Measurements from ENCODE around the gene SIM1.

SIM1 gene

DNA sequence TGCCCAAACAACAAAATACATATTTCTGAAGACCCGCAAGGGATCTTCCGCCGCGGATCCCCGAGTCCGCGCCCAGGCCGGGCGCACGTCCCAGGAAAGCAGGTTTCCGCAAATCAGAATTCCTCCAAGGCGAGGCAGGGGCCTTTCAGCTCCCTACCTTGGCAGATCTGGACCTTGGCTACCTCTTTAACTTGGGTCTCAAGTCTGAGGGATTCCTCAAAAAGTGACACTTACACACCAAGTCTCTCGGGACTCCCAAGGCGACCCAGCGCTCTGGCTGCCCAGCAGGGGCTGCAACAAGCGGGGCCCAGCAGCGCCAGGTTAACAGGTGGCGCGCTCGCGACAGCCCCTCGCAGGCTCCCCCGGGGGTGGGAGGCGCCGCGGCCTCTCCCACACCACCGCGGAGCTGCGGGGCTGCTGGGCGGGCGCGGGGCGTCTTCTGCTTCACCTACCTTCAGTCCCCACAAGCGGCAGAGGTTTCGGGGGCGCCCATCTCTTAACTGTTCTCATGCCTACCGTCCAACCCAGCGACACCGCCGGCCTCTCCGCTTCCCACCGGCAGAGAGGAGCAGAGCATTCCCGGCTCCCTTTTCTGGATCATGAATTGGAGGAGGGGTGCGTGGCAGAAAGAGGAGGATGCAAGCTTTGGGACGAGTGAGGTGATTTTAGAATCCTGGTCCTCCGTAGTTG, 414 bp downstream of the SIM1 start:
- H3K4me1 Mint-ChIP-seq (ENCODE audit: low read depth) = peaks cover 29% of the 10 kb centered on the region
- peaks cover 18% of the 10 kb centered on the region for H3K9me3 Mint-ChIP-seq
- peaks cover 11% of the 10 kb centered on the region for H3K36me3 Mint-ChIP-seq (ENCODE audit: low read depth)
- peaks cover 89% of the 10 kb centered on the region for H3K27me3 Mint-ChIP-seq
- H3K27ac Mint-ChIP-seq = no peak overlapping the region
- no peak overlapping the region for H3K4me3 Mint-ChIP-seq

GRCh38 chr6:100463630-100464161, 1.0 kb downstream of the SIM1 start:
- Mint-ChIP-seq H3K4me3 (no peak overlapping the region), H3K27me3 (peaks cover 90% of the 10 kb centered on the region), H3K9me3 (peaks cover 18% of the 10 kb centered on the region), H3K36me3 (ENCODE audit: low read depth) (peaks cover 11% of the 10 kb centered on the region), H3K4me1 (ENCODE audit: low read depth) (peaks cover 29% of the 10 kb centered on the region), H3K27ac (no peak overlapping the region)

DNA sequence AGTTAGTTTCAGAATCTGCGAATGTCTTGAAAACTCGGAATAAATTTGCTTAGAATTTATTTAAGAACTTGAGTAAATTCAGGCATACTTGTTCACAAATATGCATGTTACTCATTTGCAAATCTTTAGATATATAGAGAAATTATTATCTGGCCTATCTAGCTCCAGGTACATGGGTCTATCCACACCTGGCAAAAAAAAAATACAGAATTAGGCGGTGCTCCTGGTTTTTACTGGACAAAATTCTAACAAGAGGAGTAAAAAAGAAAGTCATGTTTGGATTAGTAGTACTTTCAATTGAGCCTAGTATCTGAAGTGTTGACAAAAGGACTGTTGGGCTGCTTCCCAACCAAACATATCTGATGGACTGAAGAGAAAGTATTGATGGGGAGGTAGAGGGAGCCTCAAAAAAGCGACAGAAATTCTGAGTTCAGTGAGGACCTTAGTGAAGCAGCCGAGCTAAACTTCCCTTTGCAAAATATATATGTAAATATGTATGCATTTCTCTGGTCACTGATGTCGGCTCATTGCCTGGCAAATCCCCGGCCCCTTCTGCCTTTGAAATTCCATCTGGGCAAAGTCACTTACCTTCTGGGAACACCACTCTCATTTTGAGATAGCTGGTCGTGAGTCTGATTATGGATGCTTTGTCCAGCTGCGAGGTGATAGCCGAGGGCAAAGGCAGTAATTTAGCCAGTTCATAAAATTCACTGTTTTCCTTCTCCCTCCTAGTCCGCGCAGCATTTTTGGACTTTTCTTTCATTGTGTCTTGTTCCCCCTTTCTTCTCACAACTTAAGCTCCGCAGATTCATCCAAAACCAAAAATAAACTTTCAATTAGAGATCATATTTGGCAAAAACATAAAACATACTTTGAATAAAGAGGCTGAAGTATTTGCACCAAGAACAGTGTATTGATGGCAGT, 1.8 kb downstream of the SIM1 start:
- Mint-ChIP-seq H3K9me3 (peaks cover 16% of the 10 kb centered on the region), H3K27me3 (peaks cover 90% of the 10 kb centered on the region), H3K4me3 (peak overlapping the region; percentile 40), H3K27ac (no peak overlapping the region), H3K36me3 (ENCODE audit: low read depth) (peaks cover 10% of the 10 kb centered on the region), H3K4me1 (ENCODE audit: low read depth) (peaks cover 28% of the 10 kb centered on the region)

DNA sequence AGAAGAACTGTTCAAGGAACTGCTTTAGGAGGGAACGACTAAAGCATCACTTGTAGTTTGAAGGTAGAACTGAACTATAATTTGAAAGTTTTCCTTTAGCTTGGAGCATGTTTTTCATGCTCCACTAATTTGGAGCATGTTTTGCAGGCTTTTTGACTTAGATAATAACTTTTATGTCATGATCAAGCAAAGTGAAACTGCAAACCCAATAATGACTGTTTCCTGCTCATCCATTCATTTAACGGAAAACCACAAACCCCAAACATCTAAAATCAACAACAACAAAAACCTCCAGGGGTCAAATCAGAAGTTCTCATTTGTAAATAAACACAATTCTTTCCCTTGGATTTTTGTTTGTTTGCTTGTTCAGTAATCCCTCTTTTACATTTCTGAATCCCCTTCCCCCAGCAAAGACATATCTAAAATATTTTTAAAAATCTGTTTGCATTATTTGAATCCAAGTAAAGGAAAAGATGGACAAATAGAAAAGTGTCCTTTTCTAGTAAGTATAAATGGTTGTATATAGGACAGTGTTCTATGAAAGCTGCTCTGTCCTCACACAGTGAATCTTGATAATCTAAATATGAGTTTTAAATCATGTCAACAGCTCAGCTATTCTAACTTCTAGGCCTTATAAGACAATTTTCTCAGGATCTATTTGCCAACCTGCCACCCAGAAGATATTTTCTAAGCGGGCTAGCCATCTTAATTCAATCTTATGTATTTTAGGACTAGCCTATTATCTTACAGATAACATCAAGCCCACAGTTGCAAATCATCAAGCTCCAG, 2.6 kb downstream of the SIM1 start:
- H3K9me3 Mint-ChIP-seq = peaks cover 14% of the 10 kb centered on the region
- H3K27ac Mint-ChIP-seq = no peak overlapping the region
- peaks cover 25% of the 10 kb centered on the region for H3K4me1 Mint-ChIP-seq (ENCODE audit: low read depth)
- H3K36me3 Mint-ChIP-seq (ENCODE audit: low read depth) = peaks cover 7% of the 10 kb centered on the region
- H3K27me3 Mint-ChIP-seq = peaks cover 90% of the 10 kb centered on the region
- no peak overlapping the region for H3K4me3 Mint-ChIP-seq

DNA sequence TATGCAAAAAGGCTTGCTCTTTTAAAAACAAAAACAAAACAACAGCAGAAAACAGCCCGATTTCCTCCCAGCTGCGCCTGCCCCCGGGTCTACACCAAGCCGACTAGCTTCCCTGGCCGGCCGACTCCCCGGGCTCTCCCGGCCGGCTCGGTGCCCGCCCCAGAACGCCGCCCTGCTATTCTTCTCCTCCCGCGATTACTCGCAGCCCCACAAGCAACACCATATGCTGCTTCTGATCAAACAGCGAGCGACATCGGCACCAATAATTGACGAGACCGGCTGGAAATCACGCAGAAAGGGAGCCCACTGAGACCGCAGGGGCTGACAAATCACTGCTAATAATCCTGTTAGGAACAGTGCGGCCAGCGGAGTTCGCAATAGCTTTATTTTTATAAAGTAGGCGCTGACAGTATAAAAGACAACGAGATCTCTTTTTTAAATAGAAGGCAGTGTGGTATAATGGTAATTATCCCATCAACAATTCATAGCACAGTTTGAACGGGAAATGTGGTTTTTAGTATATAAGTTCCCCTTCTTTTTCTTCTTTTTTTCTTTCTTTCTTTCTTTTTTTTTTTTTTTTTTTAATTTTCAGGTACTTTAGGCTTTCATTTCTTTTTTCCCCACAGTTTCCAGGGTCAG, 3.3 kb downstream of the SIM1 start:
- Mint-ChIP-seq H3K4me1 (ENCODE audit: low read depth) (peaks cover 18% of the 10 kb centered on the region), H3K27ac (no peak overlapping the region), H3K9me3 (peaks cover 12% of the 10 kb centered on the region), H3K27me3 (peaks cover 90% of the 10 kb centered on the region), H3K4me3 (no peak overlapping the region), H3K36me3 (ENCODE audit: low read depth) (peaks cover 9% of the 10 kb centered on the region)

- H3K4me3 Mint-ChIP-seq = no peak overlapping the region
Measured at GRCh38 chr6:100460650-100461204, 4.0 kb downstream of the SIM1 start.

DNA sequence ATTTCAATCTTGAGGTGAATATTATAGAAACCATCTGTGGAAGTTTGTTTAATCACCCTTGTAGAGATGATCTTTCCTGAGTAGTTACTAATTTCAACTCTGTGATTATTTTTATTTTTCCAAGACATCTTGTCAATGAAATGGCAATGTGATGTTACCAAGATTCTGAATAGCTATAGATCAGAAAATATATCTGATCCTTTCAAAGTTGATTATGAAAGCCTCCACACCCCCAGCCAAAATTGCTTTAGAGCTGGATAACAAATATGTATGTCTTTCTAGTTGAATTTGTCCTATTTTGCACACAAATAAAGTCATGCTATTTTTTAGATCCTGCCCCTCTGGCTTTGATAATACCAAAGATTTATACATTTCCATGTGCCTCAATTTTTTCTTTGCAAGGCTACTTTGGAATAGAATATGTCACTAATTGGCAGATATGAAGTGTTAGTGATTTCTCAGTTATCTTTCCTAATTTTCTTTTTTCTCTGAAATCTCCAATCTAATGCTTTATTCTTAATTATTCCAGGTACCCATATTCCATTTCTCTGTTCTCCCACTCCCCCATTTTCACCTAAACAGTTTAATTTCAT, 5.0 kb downstream of the SIM1 start:
- Mint-ChIP-seq H3K27ac (no peak overlapping the region), H3K36me3 (ENCODE audit: low read depth) (peaks cover 4% of the 10 kb centered on the region), H3K4me1 (ENCODE audit: low read depth) (peaks cover 12% of the 10 kb centered on the region), H3K27me3 (peaks cover 93% of the 10 kb centered on the region), H3K4me3 (no peak overlapping the region), H3K9me3 (peaks cover 20% of the 10 kb centered on the region)

More at GRCh38 chr6:100460650-100461204, 4.0 kb downstream of the SIM1 start:
- Mint-ChIP-seq H3K36me3 (ENCODE audit: low read depth) (peaks cover 4% of the 10 kb centered on the region), H3K27ac (no peak overlapping the region), H3K27me3 (peaks cover 90% of the 10 kb centered on the region), H3K9me3 (peaks cover 12% of the 10 kb centered on the region), H3K4me1 (ENCODE audit: low read depth) (peaks cover 15% of the 10 kb centered on the region)

- H3K27ac Mint-ChIP-seq = no peak overlapping the region
- peaks cover 4% of the 10 kb centered on the region for H3K36me3 Mint-ChIP-seq (ENCODE audit: low read depth)
- peaks cover 12% of the 10 kb centered on the region for H3K4me1 Mint-ChIP-seq (ENCODE audit: low read depth)
- peaks cover 96% of the 10 kb centered on the region for H3K27me3 Mint-ChIP-seq
- H3K9me3 Mint-ChIP-seq = peaks cover 20% of the 10 kb centered on the region
- no peak overlapping the region for H3K4me3 Mint-ChIP-seq
Measured at GRCh38 chr6:100458841-100459591, 5.7 kb downstream of the SIM1 start.

- peaks cover 9% of the 10 kb centered on the region for H3K4me1 Mint-ChIP-seq (ENCODE audit: low read depth)
- H3K36me3 Mint-ChIP-seq (ENCODE audit: low read depth) = peaks cover 4% of the 10 kb centered on the region
- H3K4me3 Mint-ChIP-seq = no peak overlapping the region
- peaks cover 82% of the 10 kb centered on the region for H3K27me3 Mint-ChIP-seq
- no peak overlapping the region for H3K27ac Mint-ChIP-seq
- peaks cover 16% of the 10 kb centered on the region for H3K9me3 Mint-ChIP-seq
Measured at GRCh38 chr6:100457311-100457990, 7.3 kb downstream of the SIM1 start.

GRCh38 chr6:100456908-100457235, 7.8 kb downstream of the SIM1 start:
- Mint-ChIP-seq H3K9me3 (peaks cover 12% of the 10 kb centered on the region), H3K4me1 (ENCODE audit: low read depth) (peaks cover 5% of the 10 kb centered on the region), H3K27ac (no peak overlapping the region), H3K27me3 (peaks cover 76% of the 10 kb centered on the region), H3K4me3 (no peak overlapping the region), H3K36me3 (ENCODE audit: low read depth) (peaks cover 4% of the 10 kb centered on the region)

DNA sequence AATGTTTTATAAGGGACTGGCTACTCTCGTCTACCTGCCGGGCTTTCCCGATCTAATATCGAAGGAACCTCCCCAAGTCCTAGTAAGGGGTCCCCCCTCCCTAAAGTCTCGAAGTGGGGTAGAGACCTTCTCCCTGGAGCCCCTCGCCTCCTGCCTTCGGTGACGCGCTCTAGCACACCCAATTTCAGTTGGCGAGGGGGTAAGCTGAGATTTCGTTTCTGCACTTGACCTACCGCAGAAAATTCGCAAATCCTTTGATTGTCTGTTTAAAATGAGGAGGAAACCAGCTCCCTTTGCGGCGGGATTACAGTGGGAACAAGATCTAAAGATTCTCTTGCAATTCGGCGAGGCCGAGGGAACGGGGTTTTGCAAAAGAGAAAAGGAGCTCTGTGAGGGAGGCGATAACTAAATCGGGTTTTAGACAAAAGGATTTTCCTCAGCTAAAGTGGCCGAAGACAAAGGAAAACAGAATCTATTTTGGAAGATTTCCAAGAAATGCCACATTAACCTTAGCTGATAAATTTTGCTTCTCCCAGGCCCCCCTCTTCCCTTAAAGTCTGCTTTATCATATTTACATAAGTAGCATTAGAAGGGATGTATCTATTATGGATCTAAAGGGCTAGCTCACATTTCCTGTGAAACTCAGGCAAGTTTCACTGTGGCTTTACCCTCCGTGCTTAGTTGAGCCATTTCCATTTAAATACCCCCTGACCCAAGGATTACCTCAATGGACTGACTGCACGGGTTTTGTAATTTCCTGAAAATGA, 8.4 kb downstream of the SIM1 start:
- peaks cover 4% of the 10 kb centered on the region for H3K36me3 Mint-ChIP-seq (ENCODE audit: low read depth)
- peaks cover 71% of the 10 kb centered on the region for H3K27me3 Mint-ChIP-seq
- no peak overlapping the region for H3K27ac Mint-ChIP-seq
- H3K4me3 Mint-ChIP-seq = no peak overlapping the region
- peaks cover 12% of the 10 kb centered on the region for H3K9me3 Mint-ChIP-seq
- peaks cover 3% of the 10 kb centered on the region for H3K4me1 Mint-ChIP-seq (ENCODE audit: low read depth)

Data from stimulated activated naive CD8-positive, alpha-beta T cell treated with anti-CD3 and anti-CD28 coated beads, Interleukin-15, Interleukin-2, amounts not matched to agents 100 ng/mL and 50 ng/mL, for 24 hours (primary cell).